Adrenal gland (tissue), 5 donors: ENCODE results near the gene S100A1.
"Not testable (repeated sequence)": the region's sequence is repeated elsewhere in the genome, so short reads cannot be mapped to it uniquely, and the experiment has no call there.

Experiments used
- CTCF ChIP-seq, 6 experiments: fragments of 450-650 bp in 4 of 6; fragments of 200-600 bp in 2 of 6; sonication (generic) in 1 of 6; IDR thresholded peaks; 1 replicate in 5 of 6; 2 replicates in 1 of 6; pipeline versions ENCODE4 v1.5.1 to v1.8.0; 2016 to 2021; ENCODE audit warnings: antibody characterized with exemption in 6 of 6, mild to moderate bottlenecking in 2 of 6, moderate library complexity in 1 of 6
- POLR2A ChIP-seq, 2 donors: fragments of 450-650 bp; IDR thresholded peaks; one replicate each; pipeline ENCODE4 v1.6.1; 2017; ENCODE audit warnings: antibody characterized with exemption in 2 of 2, mild to moderate bottlenecking in 2 of 2, moderate library complexity in 1 of 2
- donor health status: DM: no; HTN: no; CAD: no.

DNA sequence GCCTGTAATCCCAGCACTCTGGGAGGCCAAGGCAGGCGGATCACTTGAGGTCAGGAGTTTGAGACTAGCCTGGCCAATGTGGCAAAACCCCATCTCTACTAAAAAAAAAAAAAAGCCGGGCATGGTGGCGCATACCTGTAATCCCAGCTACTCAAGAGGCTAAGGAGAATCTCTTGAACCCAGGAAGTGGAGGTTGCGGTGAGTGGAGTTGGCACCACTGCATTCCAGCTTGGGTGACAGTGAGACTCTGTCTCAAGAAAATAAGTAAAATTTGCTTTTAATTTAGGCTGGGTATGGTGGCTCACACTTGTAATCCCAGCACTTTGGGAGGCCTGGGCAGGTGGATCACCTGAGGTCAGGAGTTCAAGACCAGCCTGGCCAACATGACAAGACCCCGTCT, 12.0 kb downstream of the S100A1 start:
- not testable (repeated sequence) for TF ChIP-seq CTCF, POLR2A (IDR thresholded peaks at IDR 0.05)
